ENCODE measurements around the gene PLCXD3. TPM values are rescaled to one million over a fixed set of nuclear protein-coding genes. Genes with fewer than 3 reads are reported as not detected.
A peak's percentile ranks its signal among the peaks of the same experiment; 100 is the strongest.

Gene PLCXD3
- total and polyA plus RNA-seq, 10 donors = 0.07 to 0.61 (median 0.20) TPM

- intact Hi-C loops (cut with DNase I; ENCODE audit: low total_unique reads) = no loop called here
- TF ChIP-seq POLR2AphosphoS5 (IDR thresholded peaks at IDR 0.05) (peak in 1 of 3 donors; percentile 41), POLR2A (IDR thresholded peaks at IDR 0.05) (no peak)
- TF ChIP-seq, protein P1, sequence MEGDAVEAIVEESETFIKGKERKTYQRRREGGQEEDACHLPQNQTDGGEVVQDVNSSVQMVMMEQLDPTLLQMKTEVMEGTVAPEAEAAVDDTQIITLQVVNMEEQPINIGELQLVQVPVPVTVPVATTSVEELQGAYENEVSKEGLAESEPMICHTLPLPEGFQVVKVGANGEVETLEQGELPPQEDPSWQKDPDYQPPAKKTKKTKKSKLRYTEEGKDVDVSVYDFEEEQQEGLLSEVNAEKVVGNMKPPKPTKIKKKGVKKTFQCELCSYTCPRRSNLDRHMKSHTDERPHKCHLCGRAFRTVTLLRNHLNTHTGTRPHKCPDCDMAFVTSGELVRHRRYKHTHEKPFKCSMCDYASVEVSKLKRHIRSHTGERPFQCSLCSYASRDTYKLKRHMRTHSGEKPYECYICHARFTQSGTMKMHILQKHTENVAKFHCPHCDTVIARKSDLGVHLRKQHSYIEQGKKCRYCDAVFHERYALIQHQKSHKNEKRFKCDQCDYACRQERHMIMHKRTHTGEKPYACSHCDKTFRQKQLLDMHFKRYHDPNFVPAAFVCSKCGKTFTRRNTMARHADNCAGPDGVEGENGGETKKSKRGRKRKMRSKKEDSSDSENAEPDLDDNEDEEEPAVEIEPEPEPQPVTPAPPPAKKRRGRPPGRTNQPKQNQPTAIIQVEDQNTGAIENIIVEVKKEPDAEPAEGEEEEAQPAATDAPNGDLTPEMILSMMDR (IDR thresholded peaks at IDR 0.05 in 8 of 11, conservative IDR thresholded peaks at IDR 0.05 in 3 of 11) = no peak
- H3K4me3 ChIP-seq = no peak overlapping the region
These were observed 246.4 kb downstream of the PLCXD3 start for GRCh38 chr5:41264019-41264418.

GRCh38 chr5:41263335-41263734 lies 247.1 kb downstream of the PLCXD3 start:
- peak overlapping the region in 7 of 8 donors; percentile 48 to 83 (median 63) for H3K27ac ChIP-seq
- 65 to 75% (median 73%) methylated on average over 2 of the region's 2 CpGs for WGBS, 5 donors
- intact Hi-C loops (cut with DNase I; ENCODE audit: low total_unique reads) = no loop called here
- DNase-seq = no peak
- no peak overlapping the region for H3K4me3 ChIP-seq
- no peaks in the 10 kb centered on the region for H3K36me3 ChIP-seq
- H3K4me1 ChIP-seq = no peaks in the 10 kb centered on the region
- no peak for TF ChIP-seq POLR2A (IDR thresholded peaks at IDR 0.05)
- TF ChIP-seq, protein P1 (IDR thresholded peaks at IDR 0.05 in 8 of 11, conservative IDR thresholded peaks at IDR 0.05 in 3 of 11) = no peak
- TF ChIP-seq POLR2AphosphoS5 (IDR thresholded peaks at IDR 0.05) = no peak
- no peaks in the 10 kb centered on the region for H3K9me3 ChIP-seq
- no peaks in the 10 kb centered on the region for H3K27me3 ChIP-seq (replicated peaks in 1 of 7)

More at GRCh38 chr5:41264019-41264418, 246.4 kb downstream of the PLCXD3 start:
- WGBS, 5 donors = 31 to 53% (median 52%) methylated on average over 3 of the region's 3 CpGs
- no peak for DNase-seq
- H3K36me3 ChIP-seq = no peaks in the 10 kb centered on the region
- H3K4me1 ChIP-seq = no peaks in the 10 kb centered on the region
- no peaks in the 10 kb centered on the region for H3K27me3 ChIP-seq (replicated peaks in 1 of 7)
- H3K27ac ChIP-seq = peak overlapping the region in 7 of 8 donors; percentile 56 to 83 (median 63)
- no peaks in the 10 kb centered on the region for H3K9me3 ChIP-seq

Data from spleen (tissue), 11 donors.